HEK293 (cell line): ENCODE data around the gene SERTAD3.

Source experiments
- BCL6B ChIP-seq: fragments of 450-650 bp; formaldehyde crosslinking; IDR thresholded peaks from 2 replicates; pipeline ENCODE4 v1.5.1; 2017; ENCODE audit warnings: missing biosample characterization, missing genetic modification characterization
- HOXA7 ChIP-seq: sonication (generic); formaldehyde crosslinking; IDR thresholded peaks from 2 replicates; pipeline ENCODE4 v1.8.1; 2022; ENCODE audit warnings: missing genetic modification reagents, borderline replicate concordance
- MEIS1 ChIP-seq: sonication (generic); formaldehyde crosslinking; IDR thresholded peaks from 2 replicates; pipeline ENCODE4 v1.8.1; 2022; ENCODE audit warnings: missing genetic modification reagents, mild to moderate bottlenecking, borderline replicate concordance
- PBX3 ChIP-seq: sonication (generic); formaldehyde crosslinking; IDR thresholded peaks from 2 replicates; pipeline ENCODE4 v1.8.1; 2022; ENCODE audit warnings: mild to moderate bottlenecking, moderate library complexity, missing genetic modification reagents
- PRDM2 ChIP-seq: fragments of 450-650 bp; formaldehyde crosslinking; IDR thresholded peaks from 2 replicates; pipeline ENCODE4 v1.5.1; 2016; ENCODE audit warnings: missing biosample characterization, missing genetic modification characterization, borderline replicate concordance
- PRDM4 ChIP-seq: fragments of 450-650 bp; formaldehyde crosslinking; IDR thresholded peaks from 2 replicates; pipeline ENCODE4 v1.5.1; 2017; ENCODE audit warnings: missing biosample characterization, missing genetic modification characterization
- ZBTB20 ChIP-seq: fragments of 450-650 bp; formaldehyde crosslinking; IDR thresholded peaks from 2 replicates; pipeline ENCODE4 v1.5.1; 2016; ENCODE audit warnings: missing biosample characterization, missing genetic modification characterization
- ZBTB49 ChIP-seq: fragments of 450-650 bp; formaldehyde crosslinking; IDR thresholded peaks from 2 replicates; pipeline ENCODE4 v1.5.1; 2016; ENCODE audit warnings: missing biosample characterization, missing genetic modification characterization, low read depth
- ZNF112 ChIP-seq: fragments of 450-650 bp; formaldehyde crosslinking; IDR thresholded peaks from 2 replicates; pipeline ENCODE4 v1.5.0; 2017; ENCODE audit warnings: missing biosample characterization, missing genetic modification characterization
- ZNF140 ChIP-seq: fragments of 450-650 bp; formaldehyde crosslinking; IDR thresholded peaks from 2 replicates; pipeline ENCODE4 v1.5.1; 2016; ENCODE audit warnings: missing biosample characterization, missing genetic modification characterization
- ZNF157 ChIP-seq: fragments of 450-650 bp; formaldehyde crosslinking; IDR thresholded peaks from 2 replicates; pipeline ENCODE4 v1.5.1; 2016; ENCODE audit warnings: missing biosample characterization, missing genetic modification characterization
- ZNF169 ChIP-seq: fragments of 450-650 bp; formaldehyde crosslinking; IDR thresholded peaks from 2 replicates; pipeline ENCODE4 v1.5.1; 2016; ENCODE audit warnings: missing biosample characterization, missing genetic modification characterization
- ZNF2 ChIP-seq: fragments of 450-650 bp; formaldehyde crosslinking; IDR thresholded peaks from 2 replicates; pipeline ENCODE4 v1.5.1; 2016; ENCODE audit warnings: missing biosample characterization, missing genetic modification characterization
- ZNF266 ChIP-seq: fragments of 450-650 bp; formaldehyde crosslinking; IDR thresholded peaks from 2 replicates; pipeline ENCODE4 v1.5.1; 2016; ENCODE audit warnings: missing biosample characterization, missing genetic modification characterization, low read depth
- ZNF423 ChIP-seq: fragments of 450-650 bp; formaldehyde crosslinking; IDR thresholded peaks from 2 replicates; pipeline ENCODE4 v1.5.1; 2016; ENCODE audit warnings: missing biosample characterization, missing genetic modification characterization
- ZNF426 ChIP-seq: fragments of 450-650 bp; formaldehyde crosslinking; IDR thresholded peaks from 2 replicates; pipeline ENCODE4 v1.5.1; 2017; ENCODE audit warnings: missing biosample characterization, missing genetic modification characterization, mild to moderate bottlenecking, inconsistent platforms, moderate library complexity
- ZNF529 ChIP-seq: fragments of 450-650 bp; formaldehyde crosslinking; IDR thresholded peaks from 2 replicates; pipeline ENCODE4 v1.5.1; 2017; ENCODE audit warnings: missing genetic modification characterization, missing biosample characterization; ENCODE audit not compliant: insufficient replicate concordance
- ZNF624 ChIP-seq: fragments of 450-650 bp; formaldehyde crosslinking; IDR thresholded peaks from 2 replicates; pipeline ENCODE4 v1.5.1; 2017; ENCODE audit warnings: missing biosample characterization, missing genetic modification characterization
- ZNF639 ChIP-seq: fragments of 450-650 bp; formaldehyde crosslinking; IDR thresholded peaks from 2 replicates; pipeline ENCODE4 v1.5.1; 2016; ENCODE audit warnings: missing biosample characterization, missing genetic modification characterization
- ZNF830 ChIP-seq: fragments of 450-650 bp; IDR thresholded peaks from 2 replicates; pipeline ENCODE4 v1.5.0; 2018; ENCODE audit warnings: missing biosample characterization, missing genetic modification characterization, low read depth, mild to moderate bottlenecking, moderate library complexity
- ZNF837 ChIP-seq: fragments of 450-650 bp; formaldehyde crosslinking; IDR thresholded peaks from 2 replicates; pipeline ENCODE4 v1.5.1; 2016; ENCODE audit warnings: missing biosample characterization, missing genetic modification characterization
- ZSCAN18 ChIP-seq: fragments of 450-650 bp; formaldehyde crosslinking; IDR thresholded peaks from 2 replicates; pipeline ENCODE4 v1.5.1; 2016; ENCODE audit warnings: missing biosample characterization, missing genetic modification characterization

Gene SERTAD3

GRCh38 chr19:40444000-40444824 is at the start of gene SERTAD3 (continued):
- peak; percentile 58; the same call in 1 of the 2 replicates for TF ChIP-seq PRDM4 (tag by site-specific recombination)
- TF ChIP-seq ZNF639 (tag by site-specific recombination): peak; percentile 77; the same call in 1 of the 2 replicates
- no peak for TF ChIP-seq ZBTB49 (tag by site-specific recombination)
- no peak for TF ChIP-seq ZNF529 (tag by site-specific recombination)
- no peak for TF ChIP-seq ZNF830 (tag by site-specific recombination)
- peak; percentile 62; the same call in 1 of the 2 replicates for TF ChIP-seq ZNF169 (tag by site-specific recombination)
- no peak for TF ChIP-seq ZNF112 (tag by site-specific recombination)
- TF ChIP-seq ZBTB20 (tag by site-specific recombination): peak; percentile 13; the same call in 1 of the 2 replicates
- TF ChIP-seq ZNF2 (tag by site-specific recombination): peak; percentile 79
- peak; percentile 64; the same call in 1 of the 2 replicates for TF ChIP-seq PBX3 (CRISPR knock-in tag)
- peak; percentile 19; the same call in 1 of the 2 replicates for TF ChIP-seq ZSCAN18 (tag by site-specific recombination)
- no peak; the same call in 1 of the 2 replicates for TF ChIP-seq PRDM2
- TF ChIP-seq BCL6B (tag by site-specific recombination): no peak
- no peak for TF ChIP-seq ZNF266
- TF ChIP-seq HOXA7 (CRISPR knock-in tag): no peak
- no peak for TF ChIP-seq ZNF837
- TF ChIP-seq ZNF426 (tag by site-specific recombination): no peak
- TF ChIP-seq ZNF423 (tag by site-specific recombination): peak; percentile 43; the same call in 1 of the 2 replicates
- TF ChIP-seq ZNF157 (tag by site-specific recombination): no peak
- no peak for TF ChIP-seq MEIS1
- no peak for TF ChIP-seq ZNF140 (tag by site-specific recombination)
- no peak for TF ChIP-seq ZNF624
